ENCODE measurements around the gene DOCK4. TPM values are rescaled to one million over a fixed set of nuclear protein-coding genes. Genes with fewer than 3 reads are reported as not detected.

Gene DOCK4
- total RNA-seq, 3 donors from 2014 or later: 31.7 to 43.3 (median 41.9) TPM

DNA sequence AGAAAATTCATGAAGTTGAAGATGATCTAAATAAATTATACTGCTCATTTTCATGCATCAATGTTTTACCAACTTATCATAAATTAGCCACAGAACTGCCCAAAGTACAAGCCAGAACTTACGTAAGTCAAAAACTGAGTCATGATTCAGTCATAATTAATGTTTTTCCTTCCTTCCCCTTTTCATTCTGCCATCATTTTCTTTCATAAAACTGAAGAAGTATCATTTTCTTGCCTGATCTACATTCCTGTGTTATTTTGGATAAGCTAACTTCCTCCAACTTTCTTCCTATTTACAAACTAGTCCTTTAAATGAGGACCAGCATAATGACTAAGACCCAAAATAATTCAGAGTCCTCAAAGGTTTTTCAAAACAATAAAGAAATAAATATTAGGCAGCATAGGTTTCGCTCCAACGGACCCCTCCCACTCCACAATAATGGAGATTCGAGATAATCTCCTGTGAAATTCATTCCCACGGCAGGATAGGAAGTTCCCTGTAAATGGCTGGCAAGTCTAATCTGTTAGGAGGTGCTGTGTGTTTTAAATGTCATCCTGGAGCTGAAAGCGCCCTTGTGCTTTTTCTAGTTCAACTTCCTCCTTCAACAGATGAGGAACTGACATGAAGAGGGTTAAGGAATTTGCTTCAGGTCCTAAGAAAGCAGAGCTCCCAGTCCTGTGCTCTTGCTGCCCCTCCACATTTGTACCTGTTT, 218.9 kb downstream of the DOCK4 start:
- no peak overlapping the region for H3K27ac ChIP-seq
- intact Hi-C loops (cut with DNase I; ENCODE audit: low total_unique reads): no loop called here

DNA sequence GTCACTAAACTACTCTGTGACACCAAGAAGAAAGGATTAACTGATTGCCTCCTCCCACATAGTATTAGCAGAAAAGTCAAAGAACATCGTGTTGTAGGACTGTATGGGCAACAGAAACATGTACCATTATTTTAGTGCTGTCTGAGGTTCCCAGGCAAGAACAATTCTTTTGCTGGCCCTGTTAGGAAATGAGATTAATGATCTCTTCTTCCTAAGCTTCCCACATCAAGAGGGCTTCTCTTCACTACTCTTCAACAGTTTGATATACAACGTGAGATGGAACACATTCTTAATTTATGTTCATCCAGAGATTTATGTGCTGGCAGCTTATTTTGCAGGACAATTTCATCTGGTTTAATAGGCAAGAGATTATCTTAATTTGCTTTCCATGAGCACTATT, 219.6 kb downstream of the DOCK4 start:
- Histone ChIP-seq H3K36me3 (no peaks in the 10 kb centered on the region), H3K27ac (no peak overlapping the region), H3K4me3 (no peak overlapping the region), H3K27me3 (no peaks in the 10 kb centered on the region), H3K4me1 (no peaks in the 10 kb centered on the region), H3K9me3 (no peaks in the 10 kb centered on the region)
- DNase-seq (ENCODE audit: low spot score in 2 of 2): no peak
- intact Hi-C loops (cut with DNase I; ENCODE audit: low total_unique reads): no loop called here
- TF ChIP-seq POLR2AphosphoS5 (IDR thresholded peaks at IDR 0.05) (no peak), POLR2A (IDR thresholded peaks at IDR 0.05) (no peak)
- TF ChIP-seq, protein P1, sequence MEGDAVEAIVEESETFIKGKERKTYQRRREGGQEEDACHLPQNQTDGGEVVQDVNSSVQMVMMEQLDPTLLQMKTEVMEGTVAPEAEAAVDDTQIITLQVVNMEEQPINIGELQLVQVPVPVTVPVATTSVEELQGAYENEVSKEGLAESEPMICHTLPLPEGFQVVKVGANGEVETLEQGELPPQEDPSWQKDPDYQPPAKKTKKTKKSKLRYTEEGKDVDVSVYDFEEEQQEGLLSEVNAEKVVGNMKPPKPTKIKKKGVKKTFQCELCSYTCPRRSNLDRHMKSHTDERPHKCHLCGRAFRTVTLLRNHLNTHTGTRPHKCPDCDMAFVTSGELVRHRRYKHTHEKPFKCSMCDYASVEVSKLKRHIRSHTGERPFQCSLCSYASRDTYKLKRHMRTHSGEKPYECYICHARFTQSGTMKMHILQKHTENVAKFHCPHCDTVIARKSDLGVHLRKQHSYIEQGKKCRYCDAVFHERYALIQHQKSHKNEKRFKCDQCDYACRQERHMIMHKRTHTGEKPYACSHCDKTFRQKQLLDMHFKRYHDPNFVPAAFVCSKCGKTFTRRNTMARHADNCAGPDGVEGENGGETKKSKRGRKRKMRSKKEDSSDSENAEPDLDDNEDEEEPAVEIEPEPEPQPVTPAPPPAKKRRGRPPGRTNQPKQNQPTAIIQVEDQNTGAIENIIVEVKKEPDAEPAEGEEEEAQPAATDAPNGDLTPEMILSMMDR (IDR thresholded peaks at IDR 0.05): no peak

More for the DNA sequence above, 218.9 kb downstream of the DOCK4 start:
- Histone ChIP-seq H3K27me3 (no peaks in the 10 kb centered on the region), H3K9me3 (no peaks in the 10 kb centered on the region), H3K4me1 (no peaks in the 10 kb centered on the region), H3K36me3 (no peaks in the 10 kb centered on the region), H3K4me3 (no peak overlapping the region)
- no peak for DNase-seq (ENCODE audit: low spot score in 2 of 2)
- no peak for TF ChIP-seq POLR2AphosphoS5 (IDR thresholded peaks at IDR 0.05)
- TF ChIP-seq, protein P1 (IDR thresholded peaks at IDR 0.05): no peak
- no peak for TF ChIP-seq POLR2A (IDR thresholded peaks at IDR 0.05)

DNA sequence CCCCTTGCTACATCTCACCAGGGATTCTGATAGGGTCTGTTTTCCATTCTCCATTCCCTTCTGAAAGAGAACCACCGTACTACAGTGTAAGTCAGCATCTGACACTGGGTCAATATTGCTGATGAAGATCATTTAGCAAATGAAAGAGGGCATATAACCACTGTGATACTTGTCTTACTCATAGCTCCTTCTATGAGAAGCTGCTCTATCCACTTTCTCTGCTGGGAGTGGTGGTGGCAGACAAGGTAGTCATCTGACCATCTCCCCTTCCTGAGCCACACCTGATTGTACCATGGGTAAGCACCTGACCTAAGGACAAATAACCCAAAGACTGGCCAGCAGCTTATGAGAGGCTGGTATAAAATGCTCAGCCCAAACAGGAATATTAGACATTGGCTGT, 220.4 kb downstream of the DOCK4 start:
- intact Hi-C loops (cut with DNase I; ENCODE audit: low total_unique reads): no loop called here
- no peak overlapping the region for H3K27ac ChIP-seq
- H3K36me3 ChIP-seq: no peaks in the 10 kb centered on the region

DNA sequence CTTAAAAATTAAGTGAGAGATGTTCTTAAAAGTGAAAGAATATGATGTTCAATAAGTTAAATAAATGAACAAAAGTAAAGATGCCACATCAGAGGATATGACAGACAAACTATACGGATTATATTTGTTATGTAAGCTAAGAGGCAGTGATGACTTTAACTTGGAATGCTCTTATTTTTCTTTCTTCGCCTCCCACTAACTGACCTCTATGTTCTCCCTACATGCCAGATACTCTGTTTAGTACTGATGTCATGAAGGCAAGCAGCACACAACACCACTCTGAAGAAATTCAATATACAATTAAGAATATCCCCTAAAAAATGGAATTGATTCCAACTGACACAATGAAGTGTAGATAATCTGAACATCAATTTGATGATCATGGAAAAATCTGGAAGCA, 223.4 kb downstream of the DOCK4 start:
- Histone ChIP-seq H3K36me3 (no peaks in the 10 kb centered on the region), H3K9me3 (no peaks in the 10 kb centered on the region), H3K4me1 (no peaks in the 10 kb centered on the region), H3K27me3 (no peaks in the 10 kb centered on the region), H3K27ac (no peak overlapping the region), H3K4me3 (no peak overlapping the region)
- DNase-seq (ENCODE audit: low spot score in 2 of 2): no peak
- intact Hi-C loops (cut with DNase I; ENCODE audit: low total_unique reads): no loop called here
- TF ChIP-seq POLR2AphosphoS5 (IDR thresholded peaks at IDR 0.05) (no peak), POLR2A (IDR thresholded peaks at IDR 0.05) (no peak)
- TF ChIP-seq, protein P1 (IDR thresholded peaks at IDR 0.05): no peak

More for the DNA sequence above, 220.4 kb downstream of the DOCK4 start:
- Histone ChIP-seq H3K9me3 (no peaks in the 10 kb centered on the region), H3K4me1 (no peaks in the 10 kb centered on the region), H3K27me3 (no peaks in the 10 kb centered on the region), H3K4me3 (no peak overlapping the region)
- DNase-seq (ENCODE audit: low spot score in 2 of 2): no peak
- TF ChIP-seq, protein P1 (IDR thresholded peaks at IDR 0.05): no peak
- TF ChIP-seq POLR2A (IDR thresholded peaks at IDR 0.05) (no peak), POLR2AphosphoS5 (IDR thresholded peaks at IDR 0.05) (no peak)

DNA sequence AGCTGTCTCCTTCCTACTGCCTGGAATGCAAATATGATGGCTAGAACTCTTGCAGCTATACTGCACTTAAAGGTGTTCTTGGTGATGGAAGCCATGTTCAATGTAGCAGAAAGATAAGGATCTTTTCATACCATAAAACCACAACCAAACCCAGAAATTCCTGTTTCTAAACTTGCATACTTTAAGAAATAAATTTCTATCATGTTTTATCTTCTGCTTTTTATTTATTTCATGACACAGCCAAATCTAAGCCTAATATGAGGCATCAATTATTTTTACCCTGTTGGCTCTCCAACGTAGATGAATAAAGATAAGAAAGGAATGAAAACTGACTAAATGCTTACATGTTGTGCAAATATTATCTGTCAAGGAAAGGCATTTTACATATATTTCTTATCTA, 224.1 kb downstream of the DOCK4 start:
- no peak for DNase-seq (ENCODE audit: low spot score in 2 of 2)
- H3K9me3 ChIP-seq: no peaks in the 10 kb centered on the region
- no peaks in the 10 kb centered on the region for H3K27me3 ChIP-seq
- TF ChIP-seq, protein P1 (IDR thresholded peaks at IDR 0.05): no peak
- TF ChIP-seq POLR2A (IDR thresholded peaks at IDR 0.05) (no peak), POLR2AphosphoS5 (IDR thresholded peaks at IDR 0.05) (no peak)
- H3K4me1 ChIP-seq: no peaks in the 10 kb centered on the region
- intact Hi-C loops (cut with DNase I; ENCODE audit: low total_unique reads): no loop called here
- no peaks in the 10 kb centered on the region for H3K36me3 ChIP-seq
- H3K27ac ChIP-seq: no peak overlapping the region
- H3K4me3 ChIP-seq: no peak overlapping the region
